HG03064 (cell line): ENCODE measurements around the gene C9.
"Not testable (repeated sequence)": the region's sequence is repeated elsewhere in the genome, so short reads cannot be mapped to it uniquely, and the experiment has no call there.

Experiments used
- ATAC-seq: cut with Tn5 transposase; IDR thresholded peaks from one replicate; pipeline ENCODE4 v1.9.1; 2021; ENCODE audit warnings: low read depth; ENCODE audit not compliant: unreplicated experiment

C9 gene

DNA sequence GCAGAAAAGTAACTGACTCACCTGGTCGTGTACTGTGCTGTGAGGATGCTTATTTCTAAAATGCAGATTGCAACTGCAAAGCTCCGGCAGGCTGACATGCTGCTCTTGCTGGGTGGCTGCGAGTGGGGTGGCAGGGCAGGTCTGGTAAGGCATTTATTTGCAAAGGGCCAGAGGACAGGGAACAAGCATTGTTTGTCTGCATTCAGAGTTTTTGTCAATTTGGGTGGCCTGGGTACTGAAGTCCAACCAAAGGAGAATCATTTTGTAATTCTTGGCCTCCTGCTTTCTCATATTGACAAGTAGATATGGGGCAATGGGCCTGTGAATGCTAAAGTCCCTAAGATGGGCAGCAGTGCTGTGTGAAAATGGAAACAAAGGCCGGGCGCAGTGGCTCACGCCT, at the start of gene C9:
TSS of gene C9 (minus strand) at position 129 of the 400 bp plus-strand sequence. CDS start at position 98, 31 bp downstream.
- no peak for ATAC-seq

DNA sequence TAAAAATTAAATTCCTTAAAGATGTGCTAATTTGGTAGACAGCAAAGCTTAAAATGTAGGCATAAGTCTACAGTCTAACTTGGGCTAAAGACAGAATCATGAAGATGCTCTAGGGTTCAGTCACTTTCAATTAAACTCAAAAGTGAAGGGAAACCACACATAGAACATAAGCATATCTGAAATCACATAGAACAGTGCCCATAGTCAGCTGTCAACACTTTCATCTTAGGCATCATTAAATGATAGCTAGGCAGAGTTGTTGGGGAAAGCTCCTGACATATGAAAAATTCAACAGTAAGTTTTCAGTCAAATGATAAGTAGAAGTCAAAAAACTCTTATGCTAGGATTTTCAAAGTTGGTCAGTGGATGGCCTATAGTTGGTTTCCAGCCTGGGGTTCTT, 49.5 kb upstream of the C9 start:
- ATAC-seq, result no peak

DNA sequence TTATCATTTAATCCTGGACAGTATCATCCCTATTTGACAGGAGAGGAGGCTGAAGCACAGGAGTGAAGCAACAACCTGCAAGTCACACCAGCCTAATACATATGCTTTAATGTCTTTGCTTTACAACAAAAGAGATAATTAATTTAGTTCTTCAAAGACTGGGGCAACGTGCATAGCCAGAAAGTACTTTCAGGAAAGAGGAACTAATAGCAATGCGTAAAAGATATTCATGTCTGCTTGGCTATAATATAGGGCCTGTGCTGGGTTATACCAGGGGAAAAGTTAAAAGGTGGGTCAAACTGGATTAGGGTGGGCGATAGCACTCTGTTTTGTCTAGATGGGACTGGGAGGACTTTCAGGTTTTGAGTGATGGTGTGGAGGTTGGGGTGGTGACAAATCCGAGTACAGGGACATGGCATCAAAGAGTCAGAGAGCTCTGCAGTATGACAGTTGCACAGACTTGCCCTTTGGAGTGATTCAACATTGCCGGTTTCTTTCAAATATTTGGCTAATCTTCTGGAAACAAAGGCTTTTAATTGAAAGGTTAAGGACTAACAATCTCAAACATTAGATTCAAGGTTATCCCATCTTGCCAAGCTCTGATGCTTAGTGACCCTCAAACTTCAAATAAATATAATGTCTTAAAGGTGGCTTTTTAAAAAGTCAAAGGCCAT, 48.6 kb upstream of the C9 start:
- no peak for ATAC-seq

DNA sequence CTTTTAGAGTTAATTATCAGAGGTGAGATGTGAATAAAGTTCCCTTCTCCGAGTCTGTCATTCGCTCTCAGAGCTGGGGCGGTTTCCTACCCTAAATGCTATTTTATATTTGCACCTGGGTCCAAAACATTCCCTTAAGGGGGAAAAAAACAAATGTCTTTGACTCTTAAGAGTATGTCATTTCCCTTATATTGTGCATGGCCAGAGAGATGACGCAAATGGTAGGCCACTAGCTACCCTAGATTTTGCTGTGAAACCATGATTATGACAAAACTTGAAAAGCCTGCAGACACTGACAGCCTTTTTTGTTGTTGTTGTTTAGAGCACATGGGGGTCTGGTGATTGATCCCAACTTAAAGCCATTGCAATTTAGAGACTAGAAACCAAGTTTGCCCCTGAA, 47.7 kb upstream of the C9 start:
- no peak for ATAC-seq

DNA sequence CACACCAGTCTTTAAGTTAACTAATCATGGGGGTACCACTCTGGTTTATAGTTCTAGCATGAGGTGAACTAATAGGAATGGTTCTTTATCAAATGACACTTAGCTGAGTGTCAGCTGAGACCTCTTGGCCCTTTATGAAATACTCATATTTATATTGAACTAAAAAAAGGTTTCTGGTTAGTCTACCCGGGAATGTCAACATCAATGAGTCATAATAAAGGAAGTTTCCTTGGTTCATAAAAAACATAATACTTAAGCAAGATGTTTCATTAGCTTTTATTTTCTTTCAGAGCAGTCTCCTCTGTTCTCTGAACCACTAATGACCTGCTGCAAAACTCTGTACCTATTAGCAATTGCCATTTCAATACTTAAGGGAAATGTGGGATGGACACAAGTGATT, 46.8 kb upstream of the C9 start:
- ATAC-seq, result no peak

GRCh38 chr5:39409033-39409432, 44.7 kb upstream of the C9 start:
- no peak for ATAC-seq

GRCh38 chr5:39405083-39405843, 41.0 kb upstream of the C9 start:
- ATAC-seq, result no peak

- not testable (repeated sequence) for ATAC-seq
Measured at GRCh38 chr5:39403761-39404160, 39.5 kb upstream of the C9 start.

DNA sequence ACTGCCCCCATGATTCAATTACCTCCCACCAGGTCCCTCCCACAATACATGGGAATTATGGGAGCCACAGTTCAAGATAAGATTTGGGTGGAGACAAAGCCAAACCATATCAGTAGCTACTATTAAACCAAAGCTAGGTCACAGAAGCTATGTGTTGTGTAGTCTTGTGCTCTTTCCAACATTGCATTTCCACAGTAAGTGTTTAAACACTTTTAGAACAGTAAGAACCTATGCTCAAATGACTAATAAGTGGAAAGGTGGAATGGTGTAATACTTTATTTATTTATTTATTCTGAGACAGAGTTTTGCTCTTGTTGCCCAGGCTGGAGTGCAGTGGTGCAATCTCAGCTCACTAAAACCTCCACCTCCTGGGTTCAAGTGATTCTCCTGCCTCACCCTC, 37.8 kb upstream of the C9 start:
- not testable (repeated sequence) for ATAC-seq

DNA sequence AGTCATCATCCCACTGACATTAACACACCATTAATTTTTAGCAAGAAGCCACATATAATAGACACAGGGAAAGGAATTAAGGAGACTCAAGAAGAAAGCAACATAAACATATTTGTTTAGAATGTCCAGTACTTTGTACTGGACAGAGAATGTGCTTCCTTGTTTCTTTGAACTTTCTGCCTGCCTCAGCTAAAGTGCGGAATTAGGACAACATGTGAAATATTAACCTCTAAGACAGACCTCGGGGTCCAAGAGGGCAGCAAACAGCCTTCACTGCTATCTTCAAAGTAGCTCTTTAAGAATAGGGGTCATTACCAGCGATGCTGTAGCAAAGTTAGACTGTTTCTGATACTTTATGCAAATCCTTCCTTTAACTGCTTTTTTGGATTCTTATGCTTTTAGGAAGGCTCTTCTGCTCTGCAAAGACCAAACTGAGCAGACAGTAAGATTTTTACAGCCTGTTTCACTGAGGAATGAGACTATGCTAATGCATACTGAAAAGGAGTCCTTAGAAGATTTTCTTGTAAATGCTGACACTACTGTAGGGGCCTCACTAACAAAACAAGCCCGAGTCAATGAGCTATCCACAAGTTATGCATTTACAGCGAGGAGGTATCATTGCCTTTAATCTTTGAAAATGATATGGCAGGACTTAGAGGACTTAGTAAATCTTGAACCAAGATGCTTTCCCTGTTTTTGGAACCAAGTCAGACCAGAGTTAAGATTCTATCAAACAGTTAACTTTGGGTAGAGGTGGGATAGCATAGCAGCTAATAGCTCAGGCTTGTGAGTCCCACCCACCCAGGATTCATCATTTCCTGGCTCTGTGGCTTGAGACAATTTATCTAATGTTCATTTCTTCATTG, 36.7 kb upstream of the C9 start:
- no peak for ATAC-seq

DNA sequence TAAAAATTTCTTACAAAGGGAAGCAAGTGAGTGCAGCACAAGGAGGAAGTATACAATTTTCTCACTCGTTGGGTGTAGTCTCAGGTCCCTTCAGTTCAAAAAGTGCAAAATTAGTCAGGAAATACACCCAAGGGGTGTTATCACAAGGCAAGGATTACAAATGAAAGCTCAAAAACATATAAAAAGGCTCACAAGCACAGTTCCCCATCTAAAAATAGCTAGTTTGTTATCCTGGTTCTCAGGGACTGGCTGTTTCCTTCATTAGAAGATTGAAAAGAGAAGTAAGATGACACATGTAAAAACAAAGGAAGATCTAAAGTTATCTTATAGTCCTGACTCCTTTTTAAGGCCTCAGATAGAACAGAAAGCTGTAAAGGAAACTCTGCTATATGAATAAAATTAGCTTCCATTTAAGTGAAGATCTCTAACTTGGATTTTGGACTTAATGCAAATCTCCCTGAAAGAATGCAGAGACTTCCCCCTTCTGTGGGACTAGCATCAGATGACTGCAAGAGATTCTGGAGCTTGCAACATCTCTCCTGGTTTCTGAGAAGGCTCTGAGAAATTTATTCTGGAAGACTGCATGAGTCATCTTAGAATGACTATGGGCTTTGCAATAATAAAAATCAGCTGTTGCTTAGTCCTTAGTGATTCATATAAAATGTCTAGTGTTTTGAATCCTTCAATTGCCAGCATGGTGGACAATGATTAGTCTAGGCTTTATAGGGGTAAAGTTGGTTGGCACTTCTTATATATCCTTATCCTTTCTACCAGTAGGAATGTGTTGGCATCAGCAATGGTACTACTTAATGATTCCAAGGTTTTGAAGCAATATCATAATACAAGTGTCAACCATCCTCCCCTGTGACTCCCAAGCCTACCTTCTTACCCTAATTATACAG, 35.1 kb upstream of the C9 start:
- ATAC-seq, result no peak

DNA sequence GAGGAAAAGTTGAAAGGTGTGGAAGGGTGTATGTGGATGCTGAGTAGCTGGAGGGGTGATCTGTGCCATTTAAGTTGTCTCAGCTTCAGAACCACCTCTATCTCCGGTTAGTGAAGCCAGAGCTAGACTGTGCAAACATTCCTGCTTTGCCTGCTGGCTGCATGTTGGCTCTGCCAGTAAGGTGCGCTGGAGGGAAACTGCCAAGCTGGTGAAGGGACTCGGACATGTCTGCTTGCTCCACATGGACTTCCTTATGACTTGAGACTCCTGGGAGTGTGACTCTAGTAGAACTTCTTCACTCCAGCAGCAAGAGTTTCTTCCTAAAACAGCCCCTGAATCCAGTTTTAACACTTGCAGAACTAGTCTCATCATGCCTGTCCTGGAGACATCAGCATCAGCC, 32.5 kb upstream of the C9 start:
- no peak for ATAC-seq

DNA sequence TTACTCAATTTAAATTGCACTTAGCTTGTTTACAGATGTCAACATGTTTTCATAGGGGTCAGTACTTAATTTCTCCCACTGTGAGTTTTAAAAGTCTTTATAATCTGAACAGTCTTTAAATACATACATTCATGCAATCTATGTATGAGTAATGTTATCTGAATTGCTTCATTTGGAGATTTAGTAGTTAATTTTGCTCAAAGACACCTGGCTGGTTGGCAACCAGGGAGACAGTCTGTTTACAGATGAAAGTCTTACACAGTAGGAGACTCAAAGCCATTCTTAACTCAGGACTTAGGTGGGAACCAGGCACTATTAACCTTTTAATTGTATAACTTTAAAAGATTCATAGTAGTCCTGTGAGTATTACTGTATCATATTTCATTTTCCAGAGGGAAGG, 31.2 kb upstream of the C9 start:
- ATAC-seq, result no peak

DNA sequence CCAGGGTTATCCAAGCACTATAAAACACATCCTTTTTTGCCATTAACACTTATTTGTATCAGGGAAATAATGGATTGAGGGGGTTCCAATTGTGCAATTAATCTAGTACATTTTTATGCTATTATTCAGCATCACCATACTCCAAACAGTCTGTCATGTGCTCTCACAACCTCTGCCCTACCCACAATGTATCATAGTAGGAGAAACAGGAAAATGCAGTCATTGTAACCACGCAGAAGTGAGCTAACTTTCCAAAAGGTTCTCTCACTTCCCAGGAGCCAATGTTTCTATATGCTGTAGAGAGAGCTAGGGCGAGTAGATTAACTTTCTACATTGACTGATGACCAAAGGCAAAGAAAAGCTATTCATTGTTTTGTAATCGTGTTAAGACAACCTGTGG, 30.7 kb upstream of the C9 start:
- no peak for ATAC-seq

- no peak for ATAC-seq
Measured at GRCh38 chr5:39390945-39391344, 26.6 kb upstream of the C9 start.

DNA sequence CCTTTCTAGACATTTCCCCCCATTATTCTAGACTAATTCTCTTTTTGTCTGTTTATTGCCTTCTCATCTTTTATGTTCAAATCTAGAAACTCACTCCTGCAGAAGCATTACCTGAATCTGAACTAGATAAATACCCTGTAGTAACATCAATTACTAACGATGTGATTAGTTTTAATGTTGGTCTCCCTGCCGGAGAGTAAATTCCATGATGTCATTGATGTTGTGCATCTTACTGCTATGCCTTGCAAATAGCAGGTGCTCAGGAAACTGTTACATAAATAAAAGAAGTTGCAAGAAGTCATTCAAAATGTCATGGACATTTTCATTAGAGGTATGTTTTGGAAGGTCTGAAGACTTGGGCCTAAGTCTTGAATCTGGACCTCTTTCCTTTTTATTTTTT, 23.0 kb upstream of the C9 start:
- ATAC-seq, result no peak

DNA sequence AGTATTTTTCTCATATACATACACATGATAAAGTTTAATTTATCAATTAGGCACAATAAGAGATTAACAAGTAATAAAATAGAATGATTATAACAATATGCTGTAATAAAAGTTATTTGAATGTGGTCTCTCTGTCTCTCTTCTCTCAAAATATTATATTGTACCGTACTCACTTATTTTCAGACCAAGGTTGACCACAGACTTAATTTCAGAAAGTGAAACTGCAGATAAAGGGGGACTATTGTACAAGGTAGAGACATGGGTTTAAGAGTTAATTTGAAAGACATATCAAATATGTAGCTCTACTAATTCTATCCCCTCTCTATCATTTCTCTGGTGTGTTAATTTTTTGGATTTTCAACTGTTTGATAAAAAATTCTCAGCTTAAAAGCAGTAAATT, 20.0 kb upstream of the C9 start:
- ATAC-seq, result no peak

DNA sequence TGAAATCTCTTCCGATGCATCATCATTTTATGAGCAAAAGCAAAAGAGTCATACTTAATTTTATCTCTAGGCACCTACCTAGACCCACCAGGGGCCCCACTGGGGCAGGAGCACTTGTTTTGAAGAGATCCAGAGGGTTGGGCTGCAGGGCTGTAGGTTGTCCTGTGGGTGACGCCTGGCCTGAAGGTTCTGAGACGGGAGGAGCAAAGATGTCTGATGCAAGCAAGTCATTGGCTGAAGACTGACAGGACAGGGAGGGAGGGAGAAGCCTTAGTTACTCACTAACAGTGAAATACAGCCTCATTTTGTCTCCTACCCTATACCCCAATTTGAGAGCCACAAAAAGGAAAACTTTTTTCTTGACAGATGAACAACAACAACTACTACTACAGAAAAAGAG, 17.1 kb upstream of the C9 start:
- no peak for ATAC-seq

- ATAC-seq, result no peak
Measured at GRCh38 chr5:39379693-39380092, 15.4 kb upstream of the C9 start.

DNA sequence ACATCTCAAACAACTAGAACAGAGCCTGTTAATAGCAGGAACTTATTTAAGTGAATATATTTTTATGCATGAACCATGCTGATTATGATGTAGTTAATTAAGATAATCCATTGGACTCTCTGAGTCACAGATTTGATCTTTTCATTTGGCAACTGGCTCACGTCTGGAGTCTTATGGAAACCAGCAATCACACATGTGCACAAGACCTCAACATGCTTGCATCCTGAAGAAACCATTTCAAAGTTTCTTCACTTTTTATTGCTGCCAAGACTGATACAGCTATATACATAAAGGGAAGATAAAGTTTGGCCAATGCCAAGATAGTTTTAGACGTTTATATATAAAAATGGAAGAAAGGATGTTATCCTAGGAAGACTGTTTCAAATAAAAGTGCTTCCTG, 13.3 kb upstream of the C9 start:
- no peak for ATAC-seq
